Body of pancreas (tissue), 4 donors: ENCODE results near the gene PREB. TPM values are rescaled to one million over a fixed set of nuclear protein-coding genes. Genes with fewer than 3 reads are reported as not detected.
"Not testable (repeated sequence)": the region's sequence is repeated elsewhere in the genome, so short reads cannot be mapped to it uniquely, and the experiment has no call there.

Experiments used
- ATAC-seq: fragments of 150-250 bp; one replicate; pipeline ENCODE4 v1.9.1; 2016
- DNase-seq, 4 donors: peaks; one replicate each; pipeline ENCODE4 v3.0.0-alpha.2; 2019
- H3K27ac ChIP-seq, 4 donors: fragments of 200-600 bp; sonication (generic); 1 replicate in 3 of 4; 2 replicates in 1 of 4; pipeline versions ENCODE4 v1.5.1 to v1.6.1; 2016 to 2019; ENCODE audit warnings: mild to moderate bottlenecking in 1 of 4, mixed read lengths in 1 of 4, moderate library complexity in 1 of 4
- H3K27me3 ChIP-seq, 2 donors: fragments of 200-600 bp; sonication (generic); one replicate each; pipeline ENCODE4 v1.6.0; 2016; ENCODE audit warnings: mild to moderate bottlenecking in 1 of 2
- H3K36me3 ChIP-seq, 2 donors: fragments of 200-600 bp; sonication (generic); replicated peaks in 1 of 2; 2 replicates each; pipeline ENCODE4 v1.5.1; 2016; ENCODE audit warnings: low read depth in 2 of 2; ENCODE audit not compliant: insufficient read depth in 1 of 2
- H3K4me1 ChIP-seq: fragments of 200-600 bp; sonication (generic); one replicate; pipeline ENCODE4 v1.6.0; 2016
- H3K4me3 ChIP-seq, 2 donors: fragments of 200-600 bp; sonication (generic); 1 replicate in 1 of 2; 2 replicates in 1 of 2; pipeline ENCODE4 v1.5.1; 2016 to 2019
- H3K9me3 ChIP-seq, 3 donors: fragments of 200-600 bp; sonication (generic); 1 replicate in 2 of 3; 2 replicates in 1 of 3; pipeline ENCODE4 v1.5.1; 2016
- CTCF ChIP-seq, 7 experiments: fragments of 450-650 bp in 4 of 7; fragments of 200-600 bp in 3 of 7; sonication (generic) in 3 of 7; IDR thresholded peaks; one replicate each; pipeline ENCODE4 v1.5.1; 2016 to 2019; ENCODE audit warnings: antibody characterized with exemption in 7 of 7
- POLR2A ChIP-seq, 3 donors: fragments of 450-650 bp; IDR thresholded peaks; one replicate each; pipeline ENCODE4 v1.6.1; 2016; ENCODE audit warnings: antibody characterized with exemption in 3 of 3, mild to moderate bottlenecking in 2 of 3
- WGBS, 2 donors: methylation state at CpG; one replicate each; pipeline ENCODE4 v1.1.5; 2017; 5-methylcytosine and 5-hydroxymethylcytosine counted together
- intact Hi-C: fragments of 100-400 bp; cut with DNase I; formaldehyde crosslinking; loops from one replicate; pipeline ENCODE4 v1.15.1; 2023
- total RNA-seq, 2 donors: library from RNA; depleted of rRNA; stranded (reverse); fragments of >200 nt; gene quantifications; one replicate each; pipeline ENCODE4 v1.1.0, GENCODE V29; 2016

PREB gene
- total RNA-seq, 2 donors from 2014 or later: 56.3 to 103 TPM

- intact Hi-C loops: no loop called here
- peaks cover 22% of the 10 kb centered on the region for H3K4me1 ChIP-seq
- TF ChIP-seq POLR2A (IDR thresholded peaks at IDR 0.05): peak; percentile 31 to 60 (median 60)
- TF ChIP-seq CTCF (IDR thresholded peaks at IDR 0.05): no peak
- WGBS, 2 donors: 6 to 19% methylated on average over 3 to 47 of the region's 47 CpGs
- H3K27me3 ChIP-seq: peaks cover 0 to 1% of the 10 kb centered on the region in 2 donors
- H3K36me3 ChIP-seq: no peaks in the 10 kb centered on the region
- DNase-seq (peak; percentile 52 to 72 (median 67)), ATAC-seq (peak; percentile 77)
- peak within 1 kb of the TSS; percentile 4 to 16 for H3K4me3 ChIP-seq
- no peaks in the 10 kb centered on the region for H3K9me3 ChIP-seq
- H3K27ac ChIP-seq: no peak within 1 kb of the TSS
Measured at GRCh38 chr2:27123302-27124150, 10.9 kb downstream of the PREB start, which contains the start of gene ABHD1. ABHD1 (plus strand) TSS chr2:27123815; CDS start chr2:27123949, 134 bp downstream.

GRCh38 chr2:27122791-27123190 lies 11.6 kb downstream of the PREB start:
- H3K36me3 ChIP-seq: no peaks in the 10 kb centered on the region
- DNase-seq: no peak
- TF ChIP-seq CTCF (IDR thresholded peaks at IDR 0.05): no peak
- no peak for TF ChIP-seq POLR2A (IDR thresholded peaks at IDR 0.05)
- 87 to 90% methylated on average over 7 of the region's 7 CpGs for WGBS, 2 donors
- intact Hi-C loops: no loop called here
- no peak for ATAC-seq
- no peak overlapping the region for H3K27ac ChIP-seq
- H3K9me3 ChIP-seq: no peaks in the 10 kb centered on the region
- no peak overlapping the region for H3K4me3 ChIP-seq
- peaks cover 0 to 8% of the 10 kb centered on the region in 2 donors for H3K27me3 ChIP-seq
- peaks cover 27% of the 10 kb centered on the region for H3K4me1 ChIP-seq

GRCh38 chr2:27121906-27122305 lies 12.5 kb downstream of the PREB start:
- H3K36me3 ChIP-seq: no peaks in the 10 kb centered on the region
- H3K4me1 ChIP-seq: peaks cover 27% of the 10 kb centered on the region
- ATAC-seq (no peak), DNase-seq (no peak)
- 77 to 79% methylated on average over 2 of the region's 2 CpGs for WGBS, 2 donors
- no peak overlapping the region for H3K4me3 ChIP-seq
- no peak for TF ChIP-seq CTCF (IDR thresholded peaks at IDR 0.05)
- no peak for TF ChIP-seq POLR2A (IDR thresholded peaks at IDR 0.05)
- no peak overlapping the region for H3K27ac ChIP-seq
- H3K27me3 ChIP-seq: peaks cover 0 to 12% of the 10 kb centered on the region in 2 donors
- intact Hi-C loops: no loop called here
- H3K9me3 ChIP-seq: no peaks in the 10 kb centered on the region

- H3K36me3 ChIP-seq, H3K27ac ChIP-seq, H3K9me3 ChIP-seq, intact Hi-C loops, ATAC-seq, H3K4me3 ChIP-seq, DNase-seq: not testable (repeated sequence)
- Histone ChIP-seq H3K27me3 (peaks cover 0 to 12% of the 10 kb centered on the region in 2 donors), H3K4me1 (peaks cover 27% of the 10 kb centered on the region)
- 72 to 78% methylated on average over 8 of the region's 8 CpGs for WGBS, 2 donors
Measured at GRCh38 chr2:27119330-27119670, 15.1 kb downstream of the PREB start.

- no peak for TF ChIP-seq POLR2A (IDR thresholded peaks at IDR 0.05)
- TF ChIP-seq CTCF (IDR thresholded peaks at IDR 0.05): no peak
- peak in 1 of 4 donors; percentile 24 for DNase-seq
- Histone ChIP-seq H3K4me3 (no peak within 1 kb of the TSS), H3K4me1 (peaks cover 21% of the 10 kb centered on the region), H3K36me3 (no peaks in the 10 kb centered on the region), H3K27me3 (peaks cover 0 to 12% of the 10 kb centered on the region in 2 donors), H3K9me3 (no peaks in the 10 kb centered on the region), H3K27ac (no peak within 1 kb of the TSS)
- ATAC-seq: peak; percentile 29
- intact Hi-C loops: no loop called here
- 4 to 41% methylated on average over 5 to 67 of the region's 84 CpGs for WGBS, 2 donors
Measured at GRCh38 chr2:27118525-27119329, 15.7 kb downstream of the PREB start, which contains the start of gene CGREF1. CGREF1 (minus strand) TSS chr2:27119128; CDS start chr2:27104366, 14,762 bp downstream.
